Left cardiac atrium (tissue), 4 donors: ENCODE data around the gene EXOSC1. TPM values are rescaled to one million over a fixed set of nuclear protein-coding genes. Genes with fewer than 3 reads are reported as not detected.
A peak's percentile ranks its signal among the peaks of the same experiment; 100 is the strongest.
"Not testable (repeated sequence)": the region's sequence is repeated elsewhere in the genome, so short reads cannot be mapped to it uniquely, and the experiment has no call there.

Experiments
- ATAC-seq, 2 donors: fragments of 200-7000 bp; cut with Tn5 transposase; one replicate each; pipeline ENCODE4 v1.9.1; 2020; ENCODE audit warnings: mild to moderate bottlenecking in 2 of 2, moderate library complexity in 2 of 2
- DNase-seq: peaks from one replicate; pipeline ENCODE4 v3.0.0-alpha.2; 2020
- intact Hi-C, 2 donors: fragments of 100-400 bp; cut with DNase I; formaldehyde crosslinking; loops; one replicate each; pipeline versions ENCODE4 v1.14.1 to v1.15.1; 2022 to 2023
- total RNA-seq, 2 donors: library from RNA; stranded (reverse); fragmentation: NEBNext Ultra II Directional; extraction: Animal tissue kit (Norgen Biotek cat#: 25700); gene quantifications; one replicate each; pipeline ENCODE4 v1.2.1, GENCODE V29; 2021
- donor health status: DM: no; HTN: yes; CAD: no.
- donor health status: DM: no; HTN: yes; CAD: no; lungs with severe emphysema.
- donor health status: DM: yes; HTN: yes; CAD: no.
- donor health status: Dilated cardiomyopathy.

Gene EXOSC1
- total RNA-seq, 2 donors from 2014 or later = 16.6 to 18.6 TPM

DNA sequence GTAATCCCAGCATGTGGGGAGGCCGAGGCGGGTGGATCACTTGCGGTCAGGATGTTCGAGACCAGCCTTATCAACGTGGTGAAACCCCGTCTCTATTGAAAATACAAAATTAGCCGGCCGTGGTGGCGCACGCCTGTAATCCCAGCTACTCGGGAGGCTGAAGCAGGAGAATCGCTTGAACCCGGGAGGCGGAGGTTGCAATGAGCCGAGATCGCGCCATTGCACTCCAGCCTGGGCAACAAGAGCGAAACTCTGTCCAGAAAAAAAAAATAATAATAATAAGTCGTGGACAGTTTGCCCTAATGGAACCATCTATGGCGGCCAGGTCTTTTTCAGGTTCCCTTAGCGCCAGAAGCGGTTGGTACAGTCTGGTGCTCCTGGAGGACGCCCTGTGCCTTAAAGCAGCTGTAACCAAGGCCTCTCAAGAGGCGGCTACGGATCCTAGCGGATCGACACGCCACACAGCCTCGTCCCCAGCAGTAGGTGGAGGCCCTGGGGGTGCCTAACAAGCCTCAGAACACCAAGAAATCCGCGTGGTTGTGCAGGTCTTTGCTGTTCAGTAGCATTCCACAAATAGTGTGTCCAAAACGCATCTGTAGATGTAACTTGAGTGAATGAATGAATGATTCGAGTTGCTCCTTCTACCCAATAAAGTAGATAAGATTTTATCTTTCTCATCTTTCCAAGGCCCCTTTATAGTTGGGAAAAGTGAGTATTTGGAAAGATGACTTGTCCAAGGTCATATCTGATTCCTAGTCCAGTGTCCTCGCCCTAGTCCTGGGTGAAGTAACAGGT, 18.8 kb downstream of the EXOSC1 start:
- intact Hi-C loops = no loop called here
- ATAC-seq (peak in 1 of 2 donors; percentile 12), DNase-seq (no peak)

DNA sequence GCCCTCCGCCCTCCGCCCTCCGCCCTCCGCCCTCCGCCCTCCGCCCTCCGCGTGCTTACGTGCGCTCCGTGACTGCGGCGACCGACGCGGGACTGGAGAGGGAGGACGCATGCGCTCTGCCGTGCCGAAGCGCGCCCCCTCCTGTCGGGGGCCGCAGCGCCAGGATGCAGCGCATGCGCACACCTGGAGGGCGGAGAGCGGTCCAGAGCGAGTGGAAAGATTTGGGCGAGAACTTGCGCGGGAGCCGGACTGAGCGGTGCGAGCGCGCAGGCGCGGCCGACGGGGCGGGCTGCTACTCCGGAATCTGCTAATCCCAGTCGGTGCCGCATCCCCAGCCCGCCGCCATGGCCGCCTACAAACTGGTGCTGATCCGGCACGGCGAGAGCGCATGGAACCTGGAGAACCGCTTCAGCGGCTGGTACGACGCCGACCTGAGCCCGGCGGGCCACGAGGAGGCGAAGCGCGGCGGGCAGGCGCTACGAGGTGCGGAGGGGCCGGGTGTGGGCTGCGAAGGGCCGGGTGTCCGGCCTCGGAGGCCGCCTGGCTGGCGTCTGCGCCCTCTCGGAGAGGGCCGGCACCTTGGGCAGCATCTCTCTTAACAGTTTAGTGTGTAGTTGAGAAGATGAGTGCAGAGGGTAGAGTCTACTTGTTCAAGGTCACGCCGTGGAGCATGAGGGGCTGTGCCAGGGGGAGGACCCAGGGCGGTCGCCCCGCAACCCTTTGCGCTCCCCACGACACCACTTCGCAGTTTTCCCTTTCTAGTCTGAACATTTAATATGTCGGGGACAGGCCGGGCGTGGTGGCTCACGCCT, 19.6 kb downstream of the EXOSC1 start, which contains the start of gene PGAM1:
Gene PGAM1 (plus strand): TSS at position 228 of the 812 bp plus-strand sequence. CDS start 117 bp downstream, at position 345.
- ATAC-seq = peak; percentile 97 to 98
- intact Hi-C loops = no loop called here

DNA sequence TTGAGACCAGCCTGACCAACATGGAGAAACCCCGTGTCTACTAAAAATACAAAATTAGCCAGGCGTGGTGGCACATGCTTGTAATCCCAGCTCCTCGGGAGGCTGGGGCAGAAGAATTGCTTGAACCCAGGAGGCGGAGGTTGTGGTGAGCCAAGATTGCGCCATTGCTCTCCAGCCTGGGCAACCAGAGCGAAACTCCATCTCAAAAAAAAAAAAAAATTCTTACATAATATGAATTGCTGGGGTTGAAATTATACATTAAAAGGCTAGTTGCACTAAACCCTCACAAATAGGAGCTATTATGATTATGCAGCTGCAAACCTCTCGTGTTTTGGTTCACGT, 22.1 kb downstream of the EXOSC1 start:
- DNase-seq, ATAC-seq, intact Hi-C loops: not testable (repeated sequence)

More for the DNA sequence above, 19.6 kb downstream of the EXOSC1 start, which contains the start of gene PGAM1:
- DNase-seq = peak; percentile 95

DNA sequence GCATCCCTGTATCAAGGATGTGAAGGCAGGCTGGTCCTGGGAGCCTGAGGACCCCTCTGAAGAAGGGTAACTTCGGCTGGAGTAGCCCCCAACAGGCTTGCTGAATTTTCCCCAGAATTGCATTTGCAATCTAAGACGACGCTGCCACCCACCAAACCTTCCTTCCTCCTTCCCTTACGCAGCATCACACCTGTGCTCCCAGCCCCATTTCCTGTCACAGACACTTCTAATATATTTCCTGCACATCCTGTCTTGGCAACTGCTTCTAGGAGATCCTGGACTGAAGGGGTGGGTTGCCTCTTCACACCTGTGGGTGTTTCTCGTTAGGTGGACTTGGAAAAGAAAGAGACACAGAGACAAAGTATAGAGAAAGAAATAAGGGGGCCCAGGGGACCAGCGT, 29.2 kb downstream of the EXOSC1 start:
- DNase-seq = no peak
- no peak for ATAC-seq
- intact Hi-C loops = no loop called here

DNA sequence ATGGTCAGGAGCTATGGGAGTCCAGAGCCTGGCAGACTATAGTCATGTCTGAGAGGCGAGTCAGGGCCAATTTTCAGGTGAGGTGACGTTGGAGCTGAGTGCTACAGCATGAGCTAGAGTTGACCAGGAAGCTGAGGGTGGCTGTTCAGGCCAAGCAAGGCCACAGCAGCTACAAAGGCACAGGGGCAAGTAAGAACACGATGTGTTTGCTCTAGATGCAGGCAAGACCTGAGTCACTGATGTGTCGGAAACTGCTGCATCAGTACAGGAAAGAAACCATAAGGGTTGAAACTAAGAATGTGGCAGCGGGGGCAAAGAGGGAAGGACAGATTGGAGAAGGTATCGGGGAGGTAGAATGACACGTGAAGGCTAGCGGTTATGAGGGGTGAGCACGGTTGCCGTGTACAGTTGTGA, 32.9 kb downstream of the EXOSC1 start:
- ATAC-seq (no peak), DNase-seq (no peak)
- intact Hi-C loops = no loop called here

DNA sequence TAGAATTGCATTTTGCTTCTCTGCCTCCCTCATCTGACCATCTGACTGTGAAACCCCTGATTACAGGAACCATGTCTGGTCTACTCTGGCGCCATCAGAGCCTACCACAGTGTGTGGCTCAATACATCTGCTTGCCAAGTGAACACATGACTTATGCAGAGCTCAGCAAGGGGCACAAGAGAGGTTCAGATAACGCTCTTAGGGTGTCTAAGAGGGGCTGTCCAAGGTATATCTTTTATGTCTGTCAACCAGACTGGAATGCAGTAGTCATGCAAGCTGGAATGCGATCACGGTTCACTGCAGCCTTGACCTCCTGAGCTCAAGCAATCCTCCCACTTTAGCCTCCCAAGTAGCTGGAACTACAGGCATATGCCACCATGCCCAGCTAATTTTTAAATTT, 34.4 kb downstream of the EXOSC1 start:
- intact Hi-C loops = no loop called here
- no peak for DNase-seq
- ATAC-seq = no peak

DNA sequence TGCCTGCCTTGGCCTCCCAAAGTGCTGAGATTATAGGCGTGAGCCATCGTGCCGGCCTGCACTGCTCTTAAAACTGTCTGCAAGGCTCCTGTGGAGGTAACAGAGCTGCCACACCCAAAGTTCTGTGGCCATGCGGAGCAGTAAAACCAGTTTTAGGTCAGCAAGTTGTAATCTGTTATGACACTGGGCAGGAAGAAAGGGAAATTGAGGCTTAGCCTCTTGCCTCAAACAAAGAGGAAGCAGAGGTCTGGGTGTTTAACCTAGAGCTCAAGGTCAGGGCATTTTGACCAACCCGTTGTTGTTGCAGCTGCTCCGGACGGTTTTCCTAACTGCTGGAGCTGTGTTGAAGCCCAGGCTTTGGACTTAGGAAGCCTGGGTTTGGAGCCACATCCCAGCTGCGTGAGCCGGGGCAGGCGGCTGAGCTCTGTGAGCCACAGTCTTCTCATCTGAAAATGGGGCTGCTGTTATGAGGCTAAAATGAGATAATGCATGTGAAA, 37.3 kb downstream of the EXOSC1 start:
- intact Hi-C loops = loop anchor here in 1 of 2 donors (5.0 kb wide), 1 partner anchor 144 kb away; no protein-coding TSS in a partner anchor
- no peak for DNase-seq
- no peak for ATAC-seq

DNA sequence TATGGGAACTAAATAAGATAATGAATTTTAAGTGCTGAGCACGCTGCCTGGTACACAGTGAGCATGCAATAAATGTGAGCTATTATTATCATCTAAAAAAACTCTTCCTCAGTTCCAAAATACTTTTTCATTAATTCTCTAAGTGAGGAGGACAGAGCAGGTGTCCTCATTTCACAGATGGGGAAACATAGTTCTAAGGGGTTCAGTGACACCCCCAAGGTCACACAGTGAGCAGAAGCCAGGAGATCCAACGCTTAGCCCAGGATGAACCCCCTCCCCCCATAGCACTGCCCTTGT, 37.9 kb downstream of the EXOSC1 start:
- DNase-seq = no peak
- ATAC-seq = no peak
- intact Hi-C loops = loop anchor here in 1 of 2 donors (5.0 kb wide), 1 partner anchor 144 kb away; no protein-coding TSS in a partner anchor

DNA sequence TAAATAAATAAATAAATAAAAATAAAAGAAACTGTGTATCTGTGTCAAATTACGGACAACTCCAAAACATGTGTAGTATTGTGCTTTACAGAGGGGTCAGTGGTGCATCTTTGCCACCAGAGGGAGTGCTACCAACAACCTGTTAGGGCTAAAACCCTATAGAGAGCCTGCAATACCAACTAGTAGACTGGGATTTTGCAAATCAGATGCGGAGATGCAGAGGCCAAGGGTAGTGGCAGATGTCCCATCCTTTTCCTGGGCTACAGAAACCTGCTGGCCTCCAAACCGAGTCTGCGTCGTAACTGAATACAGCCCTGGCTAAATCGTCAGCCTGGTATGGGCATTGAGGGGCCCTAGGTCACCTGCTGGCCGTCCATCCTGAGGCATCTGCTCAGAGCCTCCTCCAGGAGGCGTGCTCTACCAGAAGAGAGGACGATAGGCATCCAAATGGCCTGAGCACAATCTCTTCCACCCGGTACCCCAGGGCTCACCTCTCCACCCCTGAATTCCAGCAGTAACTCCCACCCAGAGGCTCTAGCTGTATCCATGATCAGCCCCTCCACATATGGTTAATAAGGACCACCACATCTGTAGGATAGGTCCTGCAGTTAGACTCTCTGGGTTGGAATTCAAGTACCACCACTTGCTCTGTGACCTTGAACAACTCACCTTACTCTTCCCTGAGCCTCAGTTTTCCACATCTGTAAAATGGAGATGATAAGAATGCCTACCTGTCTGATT, 38.4 kb downstream of the EXOSC1 start:
- ATAC-seq = peak; percentile 91 to 97
- no peak for DNase-seq
- intact Hi-C loops = loop anchor here in 1 of 2 donors (5.0 kb wide), 1 partner anchor 145 kb away; no protein-coding TSS in a partner anchor

DNA sequence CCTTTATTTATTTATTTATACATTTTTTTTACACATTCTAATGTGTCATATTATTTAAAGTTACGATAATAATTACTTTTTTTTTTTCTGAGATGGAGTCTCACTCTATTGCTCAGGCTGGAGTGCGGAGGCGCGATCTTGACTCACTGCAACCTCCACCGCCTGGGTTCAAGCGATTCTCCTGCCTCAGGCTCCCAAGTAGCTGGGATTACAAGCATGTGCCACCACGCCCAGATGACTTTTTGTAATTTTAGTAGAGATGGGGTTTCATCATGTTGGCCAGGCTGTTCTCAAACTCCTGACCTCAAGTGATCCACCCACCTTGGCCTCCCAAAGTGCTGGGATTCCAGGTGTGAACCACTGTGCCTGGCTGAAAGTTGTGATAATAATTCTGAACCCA, 39.3 kb downstream of the EXOSC1 start:
- not testable (repeated sequence) for ATAC-seq, DNase-seq
- intact Hi-C loops = loop anchor here in 1 of 2 donors (5.0 kb wide), 1 partner anchor 146 kb away; no protein-coding TSS in a partner anchor

DNA sequence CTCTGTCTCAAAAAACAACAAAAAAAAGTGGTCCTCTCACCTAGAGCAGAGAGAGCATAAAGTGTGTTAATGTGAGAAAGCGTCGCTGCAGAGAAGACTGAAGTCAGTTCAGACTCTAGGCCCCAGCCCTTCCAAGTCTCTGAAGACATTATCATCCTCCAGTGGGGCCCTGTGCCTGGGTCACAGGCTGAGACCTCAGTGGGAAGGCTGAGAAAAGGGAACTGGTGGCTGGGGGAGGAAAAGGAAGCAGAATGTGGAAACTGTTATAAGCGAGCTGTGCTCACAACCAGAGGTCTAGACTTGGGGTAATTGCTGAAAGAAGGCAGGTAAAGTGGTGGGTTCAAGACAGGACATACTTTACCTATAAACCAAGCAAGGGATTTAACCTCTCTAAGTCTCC, 39.7 kb downstream of the EXOSC1 start:
- DNase-seq (no peak), ATAC-seq (no peak)
- intact Hi-C loops = loop anchor here in 1 of 2 donors (5.0 kb wide), 1 partner anchor 146 kb away; no protein-coding TSS in a partner anchor

DNA sequence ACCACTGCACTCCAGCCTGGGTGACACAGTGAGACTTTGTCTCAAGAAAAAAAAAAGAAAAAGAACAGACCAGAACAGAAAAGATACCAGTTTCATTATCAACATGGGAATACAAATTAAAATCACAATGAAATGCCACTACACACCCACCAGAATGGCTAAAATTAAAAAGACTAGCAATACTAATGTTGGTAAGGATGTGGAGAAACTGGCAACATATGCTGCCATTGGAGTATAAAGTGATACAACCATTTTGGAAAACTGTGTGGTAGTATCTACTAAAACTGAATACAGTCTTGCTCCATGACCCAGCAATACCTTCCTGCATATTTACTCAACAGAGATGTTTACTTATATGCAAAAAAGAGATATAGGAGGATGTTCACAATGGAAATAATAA, 41.8 kb downstream of the EXOSC1 start:
- intact Hi-C loops = no loop called here
- no peak for ATAC-seq
- no peak for DNase-seq

DNA sequence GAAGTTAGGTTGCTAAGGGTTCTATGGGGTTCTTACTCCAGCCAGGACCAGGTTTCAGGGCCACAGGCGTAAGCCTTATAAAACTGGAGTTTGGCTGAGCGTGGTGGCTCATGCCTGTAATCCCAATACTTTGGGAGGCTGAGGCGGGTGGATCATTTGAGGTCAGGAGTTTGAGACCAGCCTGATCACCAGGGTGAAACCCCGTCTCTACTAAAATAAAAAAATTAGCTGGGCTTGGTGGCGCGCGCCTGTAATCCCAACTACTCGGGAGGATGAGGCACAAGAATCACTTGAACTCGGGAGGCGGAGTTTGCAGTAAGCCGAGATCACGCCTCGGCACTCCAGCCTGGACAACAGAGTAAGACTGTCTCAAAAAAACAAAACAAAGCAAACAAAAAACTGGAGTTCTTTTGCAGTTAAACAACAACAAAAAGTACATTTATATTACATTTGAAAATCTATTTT, 44.3 kb downstream of the EXOSC1 start:
- intact Hi-C loops = no loop called here
- ATAC-seq (no peak), DNase-seq (no peak)

DNA sequence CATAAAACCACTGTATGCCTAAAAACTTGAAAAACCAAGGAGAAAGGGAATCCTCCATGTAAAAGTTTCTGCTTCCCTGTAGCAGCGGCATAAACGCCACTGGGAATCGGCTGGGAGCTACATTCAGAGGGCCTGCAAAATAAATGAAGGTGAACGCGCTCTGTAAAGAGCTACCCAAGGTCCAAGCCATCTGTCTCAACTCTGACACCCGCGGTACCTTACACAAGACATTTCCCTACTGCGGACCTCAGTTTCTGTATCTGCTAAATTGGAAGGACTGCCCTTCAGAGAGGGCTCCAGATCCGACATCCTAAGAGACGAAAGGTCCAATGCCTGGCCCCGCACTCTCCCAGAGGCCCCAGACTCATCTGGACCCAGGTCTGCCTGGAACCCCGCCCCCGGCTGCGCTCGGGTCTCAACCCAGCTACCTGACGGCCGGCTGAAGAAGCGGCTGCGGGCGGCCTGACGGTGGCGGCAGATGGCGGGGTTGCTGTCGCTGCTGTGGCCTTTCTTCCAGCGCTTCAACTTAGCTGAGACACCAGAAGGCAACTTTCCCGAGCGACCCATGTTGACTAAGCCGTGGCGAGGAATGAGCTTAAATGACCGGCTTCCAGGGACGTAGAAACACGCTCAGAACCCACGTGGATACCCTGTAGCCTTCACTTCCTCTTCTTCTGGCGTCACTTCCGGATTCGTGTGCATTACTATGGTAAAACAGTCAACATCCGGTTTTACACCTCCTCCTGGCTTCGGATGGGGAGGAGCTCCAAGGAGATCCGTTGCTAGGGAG, 44.9 kb downstream of the EXOSC1 start, which contains the start of gene RRP12:
Gene RRP12 (minus strand): TSS at position 676 of the 790 bp plus-strand sequence. CDS start 109 bp downstream, at position 567.
- intact Hi-C loops = no loop called here
- ATAC-seq (peak; percentile 98 to 99), DNase-seq (peak; percentile 89)

DNA sequence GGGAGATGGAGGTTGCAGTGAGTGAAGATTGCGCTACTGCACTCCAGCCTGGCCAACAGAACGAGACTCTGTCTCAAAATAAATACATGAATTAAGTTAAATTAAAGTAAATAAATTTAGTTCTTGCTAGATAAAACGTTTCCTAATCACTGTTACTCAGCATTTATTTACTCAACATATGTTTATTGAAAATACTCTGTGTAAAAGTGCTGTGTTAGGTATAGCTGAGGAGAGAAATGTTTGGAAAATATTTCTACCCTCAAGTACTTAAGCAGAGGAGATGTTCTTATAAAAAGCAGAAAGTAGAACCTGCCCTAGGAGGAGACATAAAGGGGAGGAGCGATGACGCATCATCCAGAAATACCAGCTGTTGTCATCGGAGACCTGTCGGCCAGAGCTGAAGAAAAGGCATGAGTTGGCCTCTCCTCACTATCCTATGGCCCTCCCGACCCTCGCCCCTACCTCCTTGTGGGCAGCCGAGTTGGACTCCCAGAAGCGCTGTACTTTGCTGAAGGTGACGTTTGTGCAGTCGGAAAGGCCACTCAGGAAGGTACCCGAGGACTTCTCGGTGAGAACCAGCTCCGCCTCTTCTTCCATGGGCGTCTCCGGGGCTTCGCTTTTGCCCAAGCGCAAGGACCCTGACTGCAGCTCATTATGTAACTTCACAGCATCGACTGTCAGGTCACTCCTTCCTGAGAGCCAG, 45.8 kb downstream of the EXOSC1 start:
- peak; percentile 39 to 68 for ATAC-seq
- peak; percentile 58 for DNase-seq
- intact Hi-C loops = no loop called here

DNA sequence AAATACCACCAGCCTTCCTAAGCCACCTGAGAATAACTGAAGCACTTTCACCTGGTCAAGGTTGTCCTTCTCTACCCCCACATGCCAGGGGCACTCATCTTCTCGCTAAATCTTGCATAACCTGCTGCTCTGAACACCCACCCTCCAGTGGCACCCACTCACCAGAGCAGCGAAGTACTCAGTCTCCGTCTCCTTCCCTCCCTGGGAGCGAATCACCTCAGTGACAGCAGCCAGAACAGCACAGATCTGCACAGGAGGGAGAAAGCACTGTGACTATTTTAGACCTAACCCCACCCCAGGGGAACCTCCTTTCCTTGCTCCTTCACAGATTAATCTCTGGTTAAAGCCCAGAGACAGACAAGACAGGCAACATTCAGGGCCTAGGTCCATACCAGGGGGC, 49.8 kb downstream of the EXOSC1 start:
- intact Hi-C loops = no loop called here
- no peak for DNase-seq
- no peak for ATAC-seq

DNA sequence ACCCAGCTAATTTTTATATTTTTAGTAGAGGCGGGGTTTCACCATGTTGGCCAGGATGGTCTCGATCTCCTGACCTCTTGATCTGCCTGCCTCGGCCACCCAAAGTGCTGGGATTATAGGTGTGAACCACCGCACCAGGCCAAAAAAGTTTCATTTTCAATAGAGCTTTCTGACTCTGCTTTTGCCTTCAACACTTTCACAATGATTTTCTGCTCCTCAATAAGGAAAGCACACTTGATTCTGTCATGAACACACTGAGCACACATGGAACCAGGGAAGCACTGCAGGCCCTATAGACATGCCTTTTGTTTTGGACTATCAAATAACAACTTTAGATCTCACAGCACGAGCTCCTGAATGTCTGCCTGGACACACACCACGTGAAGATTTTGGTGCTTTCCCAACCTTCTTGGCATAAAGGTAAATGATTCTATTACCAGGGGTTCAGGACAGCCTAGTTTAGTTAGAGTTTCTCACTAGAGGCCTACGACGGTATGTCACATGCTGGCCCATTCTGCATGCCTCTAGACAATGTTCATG, 52.7 kb downstream of the EXOSC1 start:
- DNase-seq (no peak), ATAC-seq (no peak)
- intact Hi-C loops = no loop called here
